GM12875 (cell line): Measurements from ENCODE around the gene PLA2G2A.

Source experiments
- H3K4me3 ChIP-seq: one replicate; pipeline ENCODE4 v1.5.1; 2011; ENCODE audit warnings: low read depth, low read length, control low read depth
- TF ChIP-seq, protein P1 (sequence below): IDR thresholded peaks from 2 replicates; pipeline ENCODE4 v1.5.1; 2011; ENCODE audit warnings: low read depth, mild to moderate bottlenecking, control low read depth, inconsistent platforms, low read length, moderate library complexity, borderline replicate concordance; ENCODE audit not compliant: insufficient read depth

PLA2G2A gene

DNA sequence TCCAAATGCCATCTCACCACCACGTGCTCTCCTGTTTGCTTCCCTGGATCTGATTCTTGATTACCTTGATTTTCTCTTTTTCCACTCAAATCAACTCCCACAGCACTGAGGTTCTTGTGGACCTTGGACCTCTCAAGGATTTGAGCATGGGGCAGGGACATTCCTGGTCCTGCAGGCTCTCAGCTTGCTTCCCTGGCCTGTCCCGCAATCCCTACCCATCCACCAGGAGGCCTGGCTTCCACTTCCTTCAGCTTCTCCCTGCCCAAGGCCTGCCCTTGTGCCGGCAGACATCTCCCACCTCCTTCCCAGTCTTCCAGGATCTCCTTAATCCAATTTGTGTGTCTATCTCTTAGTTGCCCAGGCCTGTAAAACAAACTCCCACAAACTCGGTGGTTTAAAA is 21.6 kb downstream of the PLA2G2A start:
- TF ChIP-seq, protein P1, sequence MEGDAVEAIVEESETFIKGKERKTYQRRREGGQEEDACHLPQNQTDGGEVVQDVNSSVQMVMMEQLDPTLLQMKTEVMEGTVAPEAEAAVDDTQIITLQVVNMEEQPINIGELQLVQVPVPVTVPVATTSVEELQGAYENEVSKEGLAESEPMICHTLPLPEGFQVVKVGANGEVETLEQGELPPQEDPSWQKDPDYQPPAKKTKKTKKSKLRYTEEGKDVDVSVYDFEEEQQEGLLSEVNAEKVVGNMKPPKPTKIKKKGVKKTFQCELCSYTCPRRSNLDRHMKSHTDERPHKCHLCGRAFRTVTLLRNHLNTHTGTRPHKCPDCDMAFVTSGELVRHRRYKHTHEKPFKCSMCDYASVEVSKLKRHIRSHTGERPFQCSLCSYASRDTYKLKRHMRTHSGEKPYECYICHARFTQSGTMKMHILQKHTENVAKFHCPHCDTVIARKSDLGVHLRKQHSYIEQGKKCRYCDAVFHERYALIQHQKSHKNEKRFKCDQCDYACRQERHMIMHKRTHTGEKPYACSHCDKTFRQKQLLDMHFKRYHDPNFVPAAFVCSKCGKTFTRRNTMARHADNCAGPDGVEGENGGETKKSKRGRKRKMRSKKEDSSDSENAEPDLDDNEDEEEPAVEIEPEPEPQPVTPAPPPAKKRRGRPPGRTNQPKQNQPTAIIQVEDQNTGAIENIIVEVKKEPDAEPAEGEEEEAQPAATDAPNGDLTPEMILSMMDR: no peak
- H3K4me3 ChIP-seq: no peak overlapping the region

DNA sequence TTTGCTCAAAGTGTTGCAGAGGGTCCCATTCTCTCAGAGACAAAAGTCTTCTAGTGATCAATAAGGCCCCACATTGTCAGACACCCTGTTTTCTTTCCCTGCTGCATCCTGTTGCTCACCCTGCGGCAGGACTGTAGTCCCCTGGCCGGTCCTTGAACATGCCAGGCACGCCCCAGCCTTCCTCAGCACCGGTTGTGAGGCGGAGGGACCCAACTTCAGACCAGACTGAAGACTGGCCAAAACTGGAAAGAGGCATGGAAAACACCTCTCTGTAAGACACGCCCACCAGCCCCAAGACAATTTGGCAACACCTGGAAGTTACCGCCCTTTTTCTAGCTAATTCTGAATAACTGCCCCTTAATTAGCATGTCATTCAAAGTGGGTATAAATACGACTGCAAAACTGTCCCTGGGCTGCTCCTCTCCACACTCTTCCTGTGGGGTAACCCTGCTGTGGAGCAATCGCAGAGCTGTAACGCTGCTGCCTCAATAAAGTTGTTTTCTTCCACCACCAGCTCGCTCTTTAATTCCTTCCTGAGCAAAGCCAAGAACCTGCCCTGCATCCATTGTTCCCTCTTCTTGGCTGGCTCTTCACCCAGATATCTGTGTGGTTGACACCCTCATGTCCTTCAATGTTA is 23.8 kb downstream of the PLA2G2A start:
- TF ChIP-seq, protein P1: no peak
- no peak overlapping the region for H3K4me3 ChIP-seq

DNA sequence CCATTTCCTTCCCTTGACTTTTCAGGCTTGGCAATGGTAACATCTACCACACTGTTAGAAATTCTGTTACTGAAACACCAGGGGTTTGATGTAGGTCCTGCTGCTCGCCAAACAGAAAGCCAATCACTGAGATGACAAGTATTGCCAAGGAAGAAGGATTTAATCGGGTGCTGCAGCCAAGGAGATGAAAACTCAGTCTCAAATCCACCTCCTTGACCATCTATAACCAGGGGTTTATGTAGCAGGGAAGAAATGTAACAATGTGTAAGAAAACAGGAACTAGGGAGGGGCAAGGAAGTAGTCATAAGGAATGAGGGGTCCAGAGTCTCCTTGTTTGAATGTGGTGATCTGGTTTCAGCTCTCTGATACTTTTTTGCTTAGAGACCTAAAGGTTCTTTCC is 25.4 kb downstream of the PLA2G2A start:
- H3K4me3 ChIP-seq: no peak overlapping the region
- TF ChIP-seq, protein P1: no peak

DNA sequence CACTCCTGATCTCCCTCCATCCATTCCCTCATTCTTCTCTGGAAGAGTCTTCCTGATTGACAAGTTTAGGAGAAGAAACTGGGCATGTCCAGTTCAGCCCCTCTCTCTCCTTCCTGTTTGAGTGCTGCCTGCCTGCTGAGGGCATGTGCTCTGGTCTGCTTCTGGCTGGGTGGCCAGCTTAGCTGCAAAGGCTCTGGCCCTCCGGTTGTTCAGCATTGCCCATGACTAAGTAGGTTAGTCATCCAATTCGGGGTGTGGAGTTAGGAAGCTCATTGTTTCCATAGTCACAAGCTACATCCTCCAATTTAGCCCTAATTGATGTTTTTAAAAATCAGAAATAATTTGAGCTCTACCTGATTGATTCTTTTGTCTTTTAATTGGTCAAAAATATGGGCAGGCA is 30.4 kb downstream of the PLA2G2A start:
- H3K4me3 ChIP-seq: no peak overlapping the region
- TF ChIP-seq, protein P1: no peak

DNA sequence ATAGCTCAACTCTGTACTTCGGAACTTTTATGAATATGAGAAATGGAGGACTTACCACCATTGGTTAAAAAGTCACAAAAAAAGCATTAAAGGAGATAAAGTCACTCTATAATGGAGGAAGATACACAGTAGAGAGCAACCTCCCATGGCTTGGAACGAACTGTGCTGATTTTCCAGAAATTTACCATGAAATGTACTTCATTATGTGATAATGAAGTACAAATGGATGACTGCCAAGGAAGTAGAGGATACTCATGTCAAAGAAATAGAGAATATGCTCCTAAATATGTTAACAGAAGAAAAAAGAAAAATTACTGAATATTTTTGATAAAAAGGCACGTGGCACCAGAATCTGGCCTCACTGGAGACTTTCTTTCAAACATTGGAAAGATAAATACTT is 32.4 kb downstream of the PLA2G2A start:
- TF ChIP-seq, protein P1: no peak
- H3K4me3 ChIP-seq: no peak overlapping the region

DNA sequence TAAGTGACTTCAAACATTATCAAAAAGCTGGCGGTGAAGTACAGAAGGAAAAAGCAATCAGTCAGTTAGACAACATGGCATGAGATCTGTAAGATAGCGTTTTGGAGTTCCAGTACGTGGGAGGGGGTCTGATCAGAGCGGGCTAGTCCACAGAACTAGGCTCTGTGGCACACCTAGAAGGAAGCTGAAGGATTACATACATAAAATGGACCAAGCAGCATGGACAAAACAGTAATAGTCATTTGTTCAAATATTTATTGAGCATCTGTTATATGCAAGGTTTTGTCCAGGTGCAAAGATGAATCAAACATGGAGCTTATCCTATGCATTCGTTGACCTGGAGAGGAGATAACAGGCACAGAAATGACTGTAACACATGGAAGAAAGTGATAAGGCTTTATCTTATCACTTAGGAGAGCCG is 33.1 kb downstream of the PLA2G2A start:
- TF ChIP-seq, protein P1: no peak
- no peak overlapping the region for H3K4me3 ChIP-seq

DNA sequence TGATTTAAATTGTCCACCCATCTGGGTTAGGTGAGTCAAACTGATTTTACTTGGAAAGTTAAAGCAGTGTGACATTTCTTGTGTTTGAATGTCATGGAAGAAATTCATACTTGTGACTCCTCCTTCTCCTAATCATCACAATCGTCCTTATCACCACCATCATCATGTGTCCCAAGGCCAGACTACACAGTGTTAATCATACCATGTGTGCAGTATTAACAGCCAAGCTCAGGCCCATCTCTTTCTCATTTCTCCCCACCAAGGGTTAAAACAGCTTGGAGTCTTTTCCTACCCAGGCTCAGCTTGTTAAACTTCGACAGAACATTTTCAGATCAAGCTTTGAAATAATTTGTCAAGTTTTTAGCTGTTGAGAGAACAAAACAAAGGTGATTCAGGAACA is 33.5 kb downstream of the PLA2G2A start:
- no peak overlapping the region for H3K4me3 ChIP-seq
- TF ChIP-seq, protein P1: no peak
